Chondrocyte (in vitro differentiated cells): Measurements from ENCODE around the gene ZNF451. TPM values are rescaled to one million over a fixed set of nuclear protein-coding genes. Genes with fewer than 3 reads are reported as not detected.

Experiments
- DNase-seq: peaks from one replicate; pipeline ENCODE4 v3.0.0; 2021; ENCODE audit warnings: mixed read lengths, low spot score
- H3K27ac Mint-ChIP-seq: one replicate; pipeline ENCODE4 v1.8.0; 2021; ENCODE audit warnings: mild to moderate bottlenecking, moderate library complexity, mixed read lengths; ENCODE audit not compliant: unreplicated experiment
- H3K27me3 Mint-ChIP-seq: 2 replicates; pipeline ENCODE4 v1.8.0; 2021; ENCODE audit warnings: low read depth, mixed read lengths
- H3K36me3 Mint-ChIP-seq: 2 replicates; pipeline ENCODE4 v1.8.0; 2021; ENCODE audit warnings: low read depth, mixed read lengths
- H3K4me1 Mint-ChIP-seq: 2 replicates; pipeline ENCODE4 v1.8.0; 2021; ENCODE audit warnings: low read depth, mild to moderate bottlenecking, mixed read lengths
- H3K4me3 Mint-ChIP-seq: one replicate; pipeline ENCODE4 v1.8.0; 2021; ENCODE audit warnings: mild to moderate bottlenecking, moderate library complexity, mixed read lengths; ENCODE audit not compliant: unreplicated experiment
- H3K9me3 Mint-ChIP-seq: 2 replicates; pipeline ENCODE4 v1.8.0; 2021; ENCODE audit warnings: low read depth, mixed read lengths
- CTCF ChIP-seq: fragments of 200-600 bp; sonication (generic); IDR thresholded peaks from 2 replicates; pipeline ENCODE4 v1.5.0; 2021; ENCODE audit warnings: antibody characterized with exemption, mild to moderate bottlenecking, moderate library complexity
- total RNA-seq: library from RNA; stranded (reverse); gene quantifications from 3 replicates; pipeline ENCODE4 v1.2.1, GENCODE V29; 2021

Gene ZNF451
- total RNA-seq, 1 donor from 2014 or later = 45.4 TPM

- no peak for TF ChIP-seq CTCF
- H3K27me3 Mint-ChIP-seq = no peaks in the 10 kb centered on the region
- H3K9me3 Mint-ChIP-seq = no peaks in the 10 kb centered on the region
- no peak overlapping the region for H3K4me3 Mint-ChIP-seq
- peaks cover 10% of the 10 kb centered on the region for H3K36me3 Mint-ChIP-seq
- DNase-seq = no peak
- H3K4me1 Mint-ChIP-seq = peaks cover 28% of the 10 kb centered on the region
- no peak overlapping the region for H3K27ac Mint-ChIP-seq
These were observed 26.1 kb upstream of the ZNF451 start for GRCh38 chr6:57063847-57064246.

DNA sequence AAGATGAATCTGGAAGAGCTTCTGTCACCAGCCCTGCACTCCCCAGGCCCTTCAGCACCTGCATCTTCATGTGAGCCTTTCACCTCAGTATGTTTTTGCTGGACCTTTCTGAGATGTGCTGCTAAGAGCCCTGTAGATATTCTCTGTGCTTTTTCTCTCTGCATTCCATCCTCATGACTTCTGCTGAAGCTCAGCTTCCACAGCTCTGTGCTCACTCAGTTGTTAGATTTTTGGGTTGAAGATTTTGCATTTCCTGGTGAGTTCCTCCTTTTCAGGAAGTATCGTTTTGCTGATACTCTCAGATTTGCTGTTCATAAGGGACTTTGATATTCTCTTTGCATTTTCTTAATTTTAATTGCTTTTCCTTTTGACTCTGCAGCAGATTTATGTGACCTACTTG is 25.2 kb upstream of the ZNF451 start:
- Mint-ChIP-seq H3K4me1 (peaks cover 36% of the 10 kb centered on the region), H3K4me3 (no peak overlapping the region), H3K36me3 (peaks cover 7% of the 10 kb centered on the region), H3K9me3 (no peaks in the 10 kb centered on the region), H3K27ac (peak overlapping the region; percentile 13), H3K27me3 (no peaks in the 10 kb centered on the region)
- no peak for TF ChIP-seq CTCF
- DNase-seq = no peak

- Mint-ChIP-seq H3K27me3 (no peaks in the 10 kb centered on the region), H3K9me3 (no peaks in the 10 kb centered on the region), H3K36me3 (peaks cover 2% of the 10 kb centered on the region), H3K4me1 (peaks cover 36% of the 10 kb centered on the region), H3K4me3 (no peak overlapping the region), H3K27ac (peak overlapping the region; percentile 56)
- DNase-seq = no peak
- TF ChIP-seq CTCF = no peak
These were observed 21.9 kb upstream of the ZNF451 start for GRCh38 chr6:57068061-57068460.

GRCh38 chr6:57069228-57069627 is 20.8 kb upstream of the ZNF451 start:
- Mint-ChIP-seq H3K4me1 (peaks cover 36% of the 10 kb centered on the region), H3K27me3 (no peaks in the 10 kb centered on the region), H3K4me3 (no peak overlapping the region), H3K27ac (no peak overlapping the region), H3K9me3 (no peaks in the 10 kb centered on the region), H3K36me3 (peaks cover 2% of the 10 kb centered on the region)
- no peak for DNase-seq
- TF ChIP-seq CTCF = no peak

- no peak for TF ChIP-seq CTCF
- Mint-ChIP-seq H3K27me3 (no peaks in the 10 kb centered on the region), H3K4me1 (peaks cover 29% of the 10 kb centered on the region), H3K36me3 (peaks cover 2% of the 10 kb centered on the region), H3K4me3 (no peak overlapping the region), H3K27ac (no peak overlapping the region), H3K9me3 (no peaks in the 10 kb centered on the region)
- no peak for DNase-seq
These were observed 20.1 kb upstream of the ZNF451 start for GRCh38 chr6:57069920-57070331.
